ENCODE results near the gene REPS1. TPM values are rescaled to one million over a fixed set of nuclear protein-coding genes. Genes with fewer than 3 reads are reported as not detected.
"Not testable (repeated sequence)": the region's sequence is repeated elsewhere in the genome, so short reads cannot be mapped to it uniquely, and the experiment has no call there.

The REPS1 gene
- total and polyA plus RNA-seq, 2 donors: 26.6 to 96.8 TPM

DNA sequence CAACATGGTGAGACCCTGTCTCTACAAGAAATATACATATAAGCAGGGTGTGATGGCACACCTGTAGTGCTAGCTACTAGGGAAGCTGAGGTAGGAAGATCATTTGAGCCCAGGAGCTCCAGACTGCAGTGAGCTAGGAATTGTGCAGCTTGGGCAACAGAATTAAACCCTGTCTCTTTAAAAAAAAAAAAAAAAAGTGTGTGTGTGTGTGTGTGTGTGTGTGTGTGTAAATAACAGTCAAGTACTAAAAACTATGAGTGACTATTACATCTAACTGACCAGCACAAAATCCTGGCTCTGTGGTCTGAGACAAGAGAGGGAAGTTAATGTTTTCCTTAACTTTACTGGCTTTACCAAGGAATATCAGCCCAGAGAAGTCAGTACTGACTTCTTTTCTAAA, 32.8 kb downstream of the REPS1 start:
- Histone ChIP-seq H3K4me1 (ENCODE audit: insufficient read depth) (peaks cover 3% of the 10 kb centered on the region), H3K36me3 (ENCODE audit: insufficient read depth) (no peaks in the 10 kb centered on the region), H3K4me3 (ENCODE audit: low read depth, low read length) (no peak overlapping the region), H3K27ac (ENCODE audit: low read depth) (no peak overlapping the region)
- no peak for DNase-seq (ENCODE audit: extremely low spot score)

DNA sequence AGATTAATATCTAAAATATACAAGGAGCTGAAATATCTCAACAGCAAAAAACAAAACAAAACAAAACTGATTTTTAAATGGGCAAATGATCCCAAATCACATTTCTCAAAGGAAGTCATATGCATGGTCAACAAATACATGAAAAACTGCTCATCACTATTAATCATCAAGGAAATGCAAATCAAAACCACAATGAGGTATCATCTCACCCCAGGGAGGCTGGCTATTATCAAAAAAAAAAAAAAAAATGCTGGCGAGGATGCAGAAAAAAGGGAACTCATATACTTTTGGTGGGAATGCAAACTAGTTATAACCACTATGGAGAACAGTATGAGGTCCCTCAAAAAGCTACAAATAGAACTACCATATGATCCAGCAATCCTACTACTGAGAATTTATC, 34.6 kb downstream of the REPS1 start:
- peaks cover 3% of the 10 kb centered on the region for H3K4me1 ChIP-seq (ENCODE audit: insufficient read depth)
- no peak for DNase-seq (ENCODE audit: extremely low spot score)
- 39% methylated on average over 1 of the region's 1 CpG for WGBS
- H3K4me3 ChIP-seq (ENCODE audit: low read depth, low read length): no peak overlapping the region
- no peaks in the 10 kb centered on the region for H3K36me3 ChIP-seq (ENCODE audit: insufficient read depth)
- no peak overlapping the region for H3K27ac ChIP-seq (ENCODE audit: low read depth)

DNA sequence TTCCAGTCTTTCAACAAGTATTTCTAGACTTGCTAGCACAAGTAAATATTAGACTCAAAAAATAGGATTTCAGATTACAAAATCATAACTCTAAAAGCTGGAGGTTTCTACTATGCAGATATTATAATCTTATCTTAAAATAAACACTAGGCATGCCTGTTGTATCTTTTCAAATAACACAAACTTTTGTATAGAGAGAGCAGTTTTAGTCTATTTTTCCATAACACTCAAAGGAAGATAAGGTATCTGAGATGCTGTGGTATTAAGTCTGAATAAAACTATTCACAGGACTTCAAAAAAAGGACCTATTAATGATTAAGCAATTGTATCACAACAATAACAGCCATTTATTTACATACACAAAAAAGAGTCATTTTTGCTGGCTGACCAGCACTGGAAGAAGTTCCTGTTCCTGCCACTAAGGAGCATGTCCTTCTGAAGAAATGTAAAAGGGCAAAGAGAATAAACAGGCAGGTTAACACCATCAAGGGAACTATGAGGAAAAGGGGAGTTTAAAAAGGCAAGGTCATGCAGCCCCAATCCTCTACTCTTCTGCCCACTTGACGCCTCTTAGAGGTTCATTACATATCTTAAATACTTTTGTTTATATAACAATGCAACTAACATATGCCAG, 39.4 kb downstream of the REPS1 start:
- H3K36me3 ChIP-seq (ENCODE audit: insufficient read depth): no peaks in the 10 kb centered on the region
- 75% methylated on average over 1 of the region's 1 CpG for WGBS

DNA sequence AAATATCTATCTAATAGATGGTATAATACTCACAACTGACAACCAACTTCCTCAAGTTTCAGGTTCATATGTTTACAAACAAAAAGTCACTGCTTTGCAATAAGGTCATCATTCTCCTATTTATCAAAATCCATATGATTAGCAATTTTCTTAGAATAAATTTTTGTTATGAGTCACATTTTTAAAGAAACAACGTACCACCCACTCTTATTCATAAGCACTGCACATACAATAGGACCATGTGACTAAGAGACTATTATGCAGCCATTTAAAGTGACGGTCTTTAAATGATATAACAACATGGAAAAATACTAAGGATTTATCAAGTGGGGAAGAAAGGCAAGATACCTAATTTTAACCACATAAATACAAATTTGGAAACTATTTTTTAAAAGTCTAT, 40.0 kb downstream of the REPS1 start:
- no peak for DNase-seq (ENCODE audit: extremely low spot score)
- H3K27ac ChIP-seq (ENCODE audit: low read depth): no peak overlapping the region
- no peak overlapping the region for H3K4me3 ChIP-seq (ENCODE audit: low read depth, low read length)
- no peaks in the 10 kb centered on the region for H3K36me3 ChIP-seq (ENCODE audit: insufficient read depth)
- H3K4me1 ChIP-seq (ENCODE audit: insufficient read depth): no peaks in the 10 kb centered on the region
- WGBS: 84% methylated on average over 2 of the region's 2 CpGs

More for the DNA sequence above, 39.4 kb downstream of the REPS1 start:
- no peak overlapping the region for H3K4me3 ChIP-seq (ENCODE audit: low read depth, low read length)
- DNase-seq (ENCODE audit: extremely low spot score): no peak
- H3K27ac ChIP-seq (ENCODE audit: low read depth): no peak overlapping the region
- no peaks in the 10 kb centered on the region for H3K4me1 ChIP-seq (ENCODE audit: insufficient read depth)

DNA sequence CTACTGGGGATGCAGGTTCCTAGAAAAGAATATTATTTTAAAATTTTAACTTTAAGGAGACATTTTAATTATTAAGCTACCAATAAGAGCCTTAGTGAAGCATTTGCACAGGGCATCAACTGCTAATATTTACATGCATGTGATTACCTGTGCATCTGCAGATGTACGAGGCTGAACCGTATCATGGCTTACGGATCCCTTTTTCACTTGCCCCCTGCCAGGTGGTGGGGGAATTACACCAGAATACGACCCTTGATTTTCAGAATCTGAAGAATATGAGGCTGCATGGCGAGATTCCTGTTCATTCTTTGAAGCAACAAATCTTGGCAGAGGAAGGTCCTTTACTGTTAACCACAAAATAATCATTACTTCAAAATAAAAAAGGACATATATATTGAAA, 42.7 kb downstream of the REPS1 start:
- 93% methylated on average over 5 of the region's 5 CpGs for WGBS
- Histone ChIP-seq H3K4me1 (ENCODE audit: insufficient read depth) (no peaks in the 10 kb centered on the region), H3K4me3 (ENCODE audit: low read depth, low read length) (no peak overlapping the region), H3K27ac (ENCODE audit: low read depth) (no peak overlapping the region), H3K36me3 (ENCODE audit: insufficient read depth) (no peaks in the 10 kb centered on the region)
- DNase-seq (ENCODE audit: extremely low spot score): no peak

DNA sequence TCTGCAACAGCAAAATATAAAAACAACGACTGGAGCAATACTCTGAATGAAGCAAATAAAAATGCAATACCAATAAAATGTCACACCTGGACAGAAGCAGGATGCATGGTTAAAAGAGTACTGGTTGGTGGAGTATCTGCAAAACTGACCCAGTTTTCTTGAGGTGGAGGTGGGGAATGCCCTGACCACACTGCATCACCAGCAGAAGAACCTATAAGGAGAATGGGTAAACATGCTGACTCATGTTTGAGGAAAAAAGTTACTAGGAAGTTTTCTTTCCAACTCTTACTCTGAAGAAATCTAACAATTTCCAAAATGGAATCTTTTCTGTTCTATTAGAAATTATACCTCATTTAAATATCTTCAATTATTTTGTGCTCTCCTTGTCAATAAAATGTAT, 43.6 kb downstream of the REPS1 start:
- DNase-seq (ENCODE audit: extremely low spot score): no peak
- H3K36me3 ChIP-seq (ENCODE audit: insufficient read depth): no peaks in the 10 kb centered on the region
- no peak overlapping the region for H3K27ac ChIP-seq (ENCODE audit: low read depth)
- H3K4me3 ChIP-seq (ENCODE audit: low read depth, low read length): no peak overlapping the region
- 74% methylated on average over 1 of the region's 1 CpG for WGBS
- no peaks in the 10 kb centered on the region for H3K4me1 ChIP-seq (ENCODE audit: insufficient read depth)

DNA sequence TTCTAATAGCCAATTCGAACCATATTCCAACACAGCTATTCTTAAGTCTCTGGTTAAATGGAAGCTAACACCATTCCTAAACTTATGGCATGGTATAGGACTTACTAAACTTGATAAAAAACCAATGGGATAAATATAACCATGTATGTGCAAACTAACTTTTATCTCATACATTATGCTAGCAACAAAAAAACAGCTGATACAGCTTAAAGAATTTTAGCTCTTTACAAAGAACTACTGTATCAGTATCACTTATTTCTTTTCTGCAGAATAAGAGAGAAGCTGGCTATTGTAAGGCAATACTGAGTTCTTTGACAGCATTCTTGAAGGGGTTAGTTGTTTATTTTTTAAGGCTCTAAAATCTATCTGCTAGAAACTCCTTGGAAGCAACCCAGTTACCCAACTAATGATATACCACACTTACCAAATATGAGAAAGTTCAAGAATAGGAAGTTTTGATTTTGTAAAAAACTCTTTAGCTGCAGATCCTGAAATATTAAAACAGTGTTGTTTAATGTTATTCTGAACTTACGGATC, 44.9 kb downstream of the REPS1 start:
- no peak for DNase-seq (ENCODE audit: extremely low spot score)
- Histone ChIP-seq H3K27ac (ENCODE audit: low read depth) (no peak overlapping the region), H3K4me3 (ENCODE audit: low read depth, low read length) (no peak overlapping the region), H3K4me1 (ENCODE audit: insufficient read depth) (no peaks in the 10 kb centered on the region), H3K36me3 (ENCODE audit: insufficient read depth) (no peaks in the 10 kb centered on the region)
- 94% methylated on average over 2 of the region's 2 CpGs for WGBS

DNA sequence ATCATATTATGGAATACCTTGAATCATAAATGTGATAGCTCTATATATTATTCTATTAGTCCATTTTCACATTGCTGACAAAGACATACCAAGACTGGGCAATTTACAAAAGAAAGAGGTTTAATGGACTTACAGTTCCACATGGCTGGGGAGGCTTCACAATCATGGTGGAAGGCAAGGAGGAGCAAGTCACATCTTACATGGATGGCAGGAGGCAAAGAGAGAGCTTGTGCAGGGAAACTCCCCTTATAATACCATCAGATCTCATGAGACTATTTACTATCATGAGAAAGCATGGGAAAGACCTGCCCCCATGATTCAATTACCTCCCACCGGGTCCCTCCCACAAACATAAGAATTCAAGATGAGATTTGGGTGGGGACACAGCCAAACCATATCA, 51.2 kb downstream of the REPS1 start:
- not testable (repeated sequence) for DNase-seq (ENCODE audit: extremely low spot score); H3K4me1 ChIP-seq (ENCODE audit: insufficient read depth); H3K36me3 ChIP-seq (ENCODE audit: insufficient read depth); H3K27ac ChIP-seq (ENCODE audit: low read depth); H3K4me3 ChIP-seq (ENCODE audit: low read depth, low read length)
- 99% methylated on average over 1 of the region's 1 CpG for WGBS

DNA sequence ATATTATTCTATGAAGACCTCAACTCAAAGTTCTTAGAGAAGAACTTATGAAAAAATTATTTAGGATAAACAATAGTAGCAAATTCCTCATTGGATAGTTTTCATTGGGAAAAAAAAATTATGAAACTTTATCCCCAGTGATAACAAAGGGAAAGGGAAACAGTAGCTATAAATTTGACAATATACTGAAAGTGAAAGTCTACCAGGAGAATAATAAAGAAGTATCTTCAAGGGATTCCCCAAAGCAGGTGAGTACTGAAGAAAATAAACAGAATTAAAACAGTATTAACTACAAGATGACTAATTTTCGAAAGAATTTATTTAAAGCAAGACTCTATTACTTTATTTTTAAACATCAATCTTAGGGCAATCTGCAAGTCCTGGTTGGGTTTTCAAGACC, 56.4 kb downstream of the REPS1 start:
- 88% methylated on average over 1 of the region's 1 CpG for WGBS
- Histone ChIP-seq H3K27ac (ENCODE audit: low read depth) (no peak overlapping the region), H3K4me3 (ENCODE audit: low read depth, low read length) (no peak overlapping the region), H3K4me1 (ENCODE audit: insufficient read depth) (no peaks in the 10 kb centered on the region), H3K36me3 (ENCODE audit: insufficient read depth) (peaks cover 1% of the 10 kb centered on the region)
- no peak for DNase-seq (ENCODE audit: extremely low spot score)

DNA sequence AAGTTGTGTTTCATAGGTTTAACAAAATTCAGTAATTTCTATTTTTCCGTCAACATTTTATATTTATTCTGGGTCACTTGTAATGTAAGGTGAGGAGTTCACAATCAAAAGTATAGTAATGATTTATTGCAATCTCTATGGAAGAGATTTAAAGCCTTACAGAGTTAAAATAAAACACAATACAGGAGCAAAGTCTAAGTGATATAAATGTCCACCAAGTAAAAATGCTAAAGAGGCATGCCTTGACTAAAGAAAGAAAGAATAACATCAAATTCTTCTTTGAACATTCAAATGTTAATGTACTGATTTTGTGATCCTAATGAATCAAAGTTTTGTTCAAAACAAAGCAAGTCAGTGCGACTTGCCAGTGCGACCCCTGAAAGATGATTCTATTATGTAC, 61.5 kb downstream of the REPS1 start:
- peaks cover 1% of the 10 kb centered on the region for H3K36me3 ChIP-seq (ENCODE audit: insufficient read depth)
- WGBS: 90% methylated on average over 3 of the region's 3 CpGs
- no peaks in the 10 kb centered on the region for H3K4me1 ChIP-seq (ENCODE audit: insufficient read depth)
- no peak overlapping the region for H3K4me3 ChIP-seq (ENCODE audit: low read depth, low read length)
- DNase-seq (ENCODE audit: extremely low spot score): no peak
- no peak overlapping the region for H3K27ac ChIP-seq (ENCODE audit: low read depth)

DNA sequence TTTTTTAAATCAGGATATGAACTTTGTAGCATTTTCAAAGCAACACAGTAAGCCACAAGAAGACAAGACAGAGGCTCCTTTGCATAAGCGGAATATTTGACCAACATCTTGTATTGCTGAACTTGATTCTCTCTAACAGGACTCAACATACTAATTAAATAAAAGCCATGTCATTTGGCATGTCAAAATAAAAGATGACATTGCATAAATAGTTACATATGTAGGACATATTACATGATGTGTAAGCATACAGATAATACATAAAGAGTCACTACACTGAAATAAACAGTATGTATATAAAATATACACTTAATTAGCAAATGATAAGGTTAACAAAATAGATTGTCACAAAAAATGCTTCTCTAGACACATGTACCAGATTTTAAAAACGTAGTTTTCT, 62.2 kb downstream of the REPS1 start:
- Histone ChIP-seq H3K27ac (ENCODE audit: low read depth) (no peak overlapping the region), H3K4me3 (ENCODE audit: low read depth, low read length) (no peak overlapping the region), H3K4me1 (ENCODE audit: insufficient read depth) (no peaks in the 10 kb centered on the region), H3K36me3 (ENCODE audit: insufficient read depth) (peaks cover 1% of the 10 kb centered on the region)
- no peak for DNase-seq (ENCODE audit: extremely low spot score)
- 87% methylated on average over 2 of the region's 2 CpGs for WGBS

DNA sequence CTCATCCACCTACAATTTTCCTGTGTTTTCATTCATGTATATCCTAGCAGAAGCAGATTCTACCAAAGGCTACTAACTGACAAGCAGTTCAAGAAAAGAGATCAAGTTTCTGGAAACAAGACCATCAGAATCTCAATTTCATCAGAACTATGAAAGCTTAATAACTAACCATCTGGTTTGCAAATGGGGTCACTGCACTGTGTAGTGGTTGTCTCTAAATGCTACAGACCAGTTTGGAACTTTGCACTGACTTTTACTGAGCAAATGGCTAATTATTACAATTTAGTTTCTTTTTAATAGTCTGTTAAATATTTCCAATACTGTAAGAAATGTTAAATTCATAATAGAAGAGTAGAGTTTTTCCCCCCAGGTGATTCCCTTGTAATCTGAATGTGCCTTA, 64.5 kb downstream of the REPS1 start:
- H3K27ac ChIP-seq (ENCODE audit: low read depth): no peak overlapping the region
- no peak for DNase-seq (ENCODE audit: extremely low spot score)
- no peaks in the 10 kb centered on the region for H3K4me1 ChIP-seq (ENCODE audit: insufficient read depth)
- H3K36me3 ChIP-seq (ENCODE audit: insufficient read depth): peaks cover 1% of the 10 kb centered on the region
- H3K4me3 ChIP-seq (ENCODE audit: low read depth, low read length): no peak overlapping the region

DNA sequence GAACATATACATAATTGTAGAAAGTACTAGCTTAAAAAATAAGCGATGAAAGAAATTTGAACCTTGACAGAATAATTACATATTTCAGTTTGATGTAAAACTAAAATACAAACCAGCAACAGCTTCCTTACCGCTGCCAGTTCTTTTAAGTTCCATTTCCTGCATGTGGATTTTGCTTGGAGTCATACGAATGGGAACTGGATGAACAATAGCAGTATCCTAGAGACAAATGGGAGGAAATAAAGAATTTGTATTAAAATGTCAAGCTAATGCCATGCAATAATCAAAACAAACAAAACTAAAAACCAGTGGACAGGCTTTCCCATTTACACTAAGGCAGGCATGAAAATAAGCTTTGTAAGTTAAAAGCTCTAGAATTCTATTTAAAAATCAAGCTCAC, 67.1 kb downstream of the REPS1 start:
- no peak overlapping the region for H3K4me3 ChIP-seq (ENCODE audit: low read depth, low read length)
- no peaks in the 10 kb centered on the region for H3K4me1 ChIP-seq (ENCODE audit: insufficient read depth)
- no peak overlapping the region for H3K27ac ChIP-seq (ENCODE audit: low read depth)
- H3K36me3 ChIP-seq (ENCODE audit: insufficient read depth): peaks cover 2% of the 10 kb centered on the region
- DNase-seq (ENCODE audit: extremely low spot score): no peak
- WGBS: 89% methylated on average over 3 of the region's 3 CpGs

DNA sequence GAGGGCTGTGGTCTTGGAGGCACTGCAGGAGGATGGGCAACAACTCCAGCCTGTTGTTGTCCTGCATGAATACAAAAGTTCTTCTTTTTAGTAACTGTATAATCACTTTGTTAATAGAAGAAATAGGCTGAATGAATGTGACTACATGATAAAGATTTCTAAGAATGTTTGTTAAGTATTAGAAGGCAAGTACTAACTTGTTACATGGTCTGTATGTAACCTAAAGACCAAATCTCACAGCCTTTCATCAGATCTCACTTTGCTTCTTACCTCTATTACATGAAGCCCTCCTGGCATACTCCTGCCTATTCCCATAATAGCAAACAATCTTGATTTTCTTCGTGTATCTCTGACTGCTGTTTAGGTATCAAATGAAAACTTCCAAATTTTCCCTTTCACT, 73.4 kb downstream of the REPS1 start:
- DNase-seq (ENCODE audit: extremely low spot score): no peak
- Histone ChIP-seq H3K4me1 (ENCODE audit: insufficient read depth) (no peaks in the 10 kb centered on the region), H3K4me3 (ENCODE audit: low read depth, low read length) (no peak overlapping the region), H3K36me3 (ENCODE audit: insufficient read depth) (peaks cover 9% of the 10 kb centered on the region), H3K27ac (ENCODE audit: low read depth) (no peak overlapping the region)
- 84% methylated on average over 1 of the region's 1 CpG for WGBS

DNA sequence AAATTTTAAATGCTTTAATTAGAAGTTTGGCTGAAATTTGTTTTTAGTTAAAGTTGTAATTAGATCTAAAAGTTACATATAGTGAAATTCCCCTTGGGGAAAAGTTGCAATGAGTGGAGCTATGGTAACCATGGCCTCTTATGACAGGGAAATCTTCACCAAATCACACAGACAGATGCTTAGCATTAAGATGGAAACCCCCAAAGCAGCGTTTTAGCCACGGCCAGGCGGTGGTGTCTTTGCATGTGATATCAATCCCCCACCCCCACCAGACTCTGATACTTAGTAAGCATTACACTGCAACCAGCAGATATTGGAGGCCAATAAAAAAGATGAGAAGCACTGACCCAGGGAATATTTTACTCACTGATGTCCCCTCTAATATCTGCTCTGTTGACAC, 75.7 kb downstream of the REPS1 start:
- WGBS: 80% methylated on average over 3 of the region's 3 CpGs
- Histone ChIP-seq H3K27ac (ENCODE audit: low read depth) (no peak overlapping the region), H3K4me3 (ENCODE audit: low read depth, low read length) (no peak overlapping the region), H3K36me3 (ENCODE audit: insufficient read depth) (peaks cover 7% of the 10 kb centered on the region), H3K4me1 (ENCODE audit: insufficient read depth) (no peaks in the 10 kb centered on the region)
- no peak for DNase-seq (ENCODE audit: extremely low spot score)

Data from urinary bladder (tissue), 4 donors.